ENCODE measurements around the gene NARS2. TPM values are rescaled to one million over a fixed set of nuclear protein-coding genes. Genes with fewer than 3 reads are reported as not detected.

Gene NARS2
- total RNA-seq, 1 experiment from 2014 or later = 46.7 TPM

GRCh38 chr11:78607696-78608095 is 33.0 kb upstream of the NARS2 start:
- POLR2A ChIA-PET (ENCODE audit: low non-redundant PET) = no interaction called here
- Histone ChIP-seq H3K27ac (ENCODE audit: low read depth, low read length, poor library complexity, severe bottlenecking) (no peak overlapping the region), H3K27me3 (replicated peaks; ENCODE audit: insufficient read depth, low read depth, low read length, poor library complexity) (no peaks in the 10 kb centered on the region), H3K36me3 (ENCODE audit: insufficient read depth, low read length, poor library complexity, severe bottlenecking) (no peaks in the 10 kb centered on the region), H3K4me3 (ENCODE audit: low read depth, low read length, poor library complexity, severe bottlenecking) (no peak overlapping the region), H3K9me3 (ENCODE audit: low read depth, low read length, poor library complexity, severe bottlenecking) (no peaks in the 10 kb centered on the region), H3K4me1 (ENCODE audit: insufficient read depth, low read length, poor library complexity, severe bottlenecking) (no peaks in the 10 kb centered on the region)
- no peak for DNase-seq (ENCODE audit: low spot score)
- no TSS peak for BruUV-seq (replicated peaks)
- TF ChIP-seq, protein P1, sequence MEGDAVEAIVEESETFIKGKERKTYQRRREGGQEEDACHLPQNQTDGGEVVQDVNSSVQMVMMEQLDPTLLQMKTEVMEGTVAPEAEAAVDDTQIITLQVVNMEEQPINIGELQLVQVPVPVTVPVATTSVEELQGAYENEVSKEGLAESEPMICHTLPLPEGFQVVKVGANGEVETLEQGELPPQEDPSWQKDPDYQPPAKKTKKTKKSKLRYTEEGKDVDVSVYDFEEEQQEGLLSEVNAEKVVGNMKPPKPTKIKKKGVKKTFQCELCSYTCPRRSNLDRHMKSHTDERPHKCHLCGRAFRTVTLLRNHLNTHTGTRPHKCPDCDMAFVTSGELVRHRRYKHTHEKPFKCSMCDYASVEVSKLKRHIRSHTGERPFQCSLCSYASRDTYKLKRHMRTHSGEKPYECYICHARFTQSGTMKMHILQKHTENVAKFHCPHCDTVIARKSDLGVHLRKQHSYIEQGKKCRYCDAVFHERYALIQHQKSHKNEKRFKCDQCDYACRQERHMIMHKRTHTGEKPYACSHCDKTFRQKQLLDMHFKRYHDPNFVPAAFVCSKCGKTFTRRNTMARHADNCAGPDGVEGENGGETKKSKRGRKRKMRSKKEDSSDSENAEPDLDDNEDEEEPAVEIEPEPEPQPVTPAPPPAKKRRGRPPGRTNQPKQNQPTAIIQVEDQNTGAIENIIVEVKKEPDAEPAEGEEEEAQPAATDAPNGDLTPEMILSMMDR (conservative IDR thresholded peaks at IDR 0.05; ENCODE audit: low read depth, low read length) = no peak
- TF ChIP-seq EZH2 (IDR thresholded peaks at IDR 0.05; ENCODE audit: borderline replicate concordance, low read depth, low read length, poor library complexity, severe bottlenecking) = no peak
- intact Hi-C loops (cut with micrococcal nuclease; ENCODE audit: unreplicated experiment) = no loop called here
- CTCF ChIA-PET = no interaction called here

DNA sequence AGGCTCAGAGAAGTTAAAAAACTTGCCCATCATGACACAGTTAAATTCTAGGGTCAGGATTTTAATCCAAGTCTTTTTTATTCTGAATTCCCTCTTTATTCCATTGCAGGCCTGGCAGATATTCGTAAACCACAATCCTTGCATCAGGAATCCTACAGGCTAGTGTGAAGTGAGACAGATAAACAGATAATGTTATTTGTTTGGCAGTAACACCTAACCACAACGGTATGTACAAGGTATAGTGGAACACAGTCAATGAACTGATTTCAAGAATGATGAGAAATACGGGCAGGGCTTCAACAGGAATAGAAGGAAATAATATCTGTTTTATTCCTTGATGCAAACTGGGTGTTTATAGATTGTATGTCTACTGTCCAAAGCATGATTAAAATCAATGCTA is 32.0 kb upstream of the NARS2 start:
- H3K4me1 ChIP-seq (ENCODE audit: insufficient read depth, low read length, poor library complexity, severe bottlenecking) = no peaks in the 10 kb centered on the region
- intact Hi-C loops (cut with micrococcal nuclease; ENCODE audit: unreplicated experiment) = no loop called here
- POLR2A ChIA-PET (ENCODE audit: low non-redundant PET) = no interaction called here
- no peak overlapping the region for H3K27ac ChIP-seq (ENCODE audit: low read depth, low read length, poor library complexity, severe bottlenecking)
- BruUV-seq (replicated peaks) = no TSS peak
- H3K27me3 ChIP-seq (replicated peaks; ENCODE audit: insufficient read depth, low read depth, low read length, poor library complexity) = peaks cover 8% of the 10 kb centered on the region
- TF ChIP-seq, protein P1 (conservative IDR thresholded peaks at IDR 0.05; ENCODE audit: low read depth, low read length) = no peak
- TF ChIP-seq EZH2 (IDR thresholded peaks at IDR 0.05; ENCODE audit: borderline replicate concordance, low read depth, low read length, poor library complexity, severe bottlenecking) = no peak
- H3K36me3 ChIP-seq (ENCODE audit: insufficient read depth, low read length, poor library complexity, severe bottlenecking) = no peaks in the 10 kb centered on the region
- H3K9me3 ChIP-seq (ENCODE audit: low read depth, low read length, poor library complexity, severe bottlenecking) = no peaks in the 10 kb centered on the region
- CTCF ChIA-PET = no interaction called here
- no peak for DNase-seq (ENCODE audit: low spot score)
- no peak overlapping the region for H3K4me3 ChIP-seq (ENCODE audit: low read depth, low read length, poor library complexity, severe bottlenecking)

GRCh38 chr11:78605296-78605695 is 30.6 kb upstream of the NARS2 start:
- Histone ChIP-seq H3K9me3 (ENCODE audit: low read depth, low read length, poor library complexity, severe bottlenecking) (no peaks in the 10 kb centered on the region), H3K36me3 (ENCODE audit: insufficient read depth, low read length, poor library complexity, severe bottlenecking) (no peaks in the 10 kb centered on the region), H3K27ac (ENCODE audit: low read depth, low read length, poor library complexity, severe bottlenecking) (no peak overlapping the region), H3K4me1 (ENCODE audit: insufficient read depth, low read length, poor library complexity, severe bottlenecking) (no peaks in the 10 kb centered on the region), H3K27me3 (replicated peaks; ENCODE audit: insufficient read depth, low read depth, low read length, poor library complexity) (peaks cover 10% of the 10 kb centered on the region), H3K4me3 (ENCODE audit: low read depth, low read length, poor library complexity, severe bottlenecking) (no peak overlapping the region)
- no peak for DNase-seq (ENCODE audit: low spot score)
- TF ChIP-seq EZH2 (IDR thresholded peaks at IDR 0.05; ENCODE audit: borderline replicate concordance, low read depth, low read length, poor library complexity, severe bottlenecking) = no peak
- TF ChIP-seq, protein P1 (conservative IDR thresholded peaks at IDR 0.05; ENCODE audit: low read depth, low read length) = no peak
- intact Hi-C loops (cut with micrococcal nuclease; ENCODE audit: unreplicated experiment) = no loop called here
- POLR2A ChIA-PET (ENCODE audit: low non-redundant PET) = no interaction called here
- no TSS peak for BruUV-seq (replicated peaks)
- CTCF ChIA-PET = no interaction called here
